IMR-90 (cell line): ENCODE results near the gene STK17B. TPM values are rescaled to one million over a fixed set of nuclear protein-coding genes. Genes with fewer than 3 reads are reported as not detected.

Experiments used
- ATAC-seq: fragments of 200-7000 bp; cut with Tn5 transposase; 2 replicates; pipeline ENCODE4 v1.9.1; 2020; ENCODE audit warnings: low read depth, mild to moderate bottlenecking, moderate library complexity
- BruUV-seq: library from RNA; stranded (reverse); fragments of 400-500 nt; replicated peaks from 2 replicates; lab custom pipeline; 2021; lab: Mats Ljungman, UMichigan
- CTCF ChIA-PET: fragments of 300-600 bp; formaldehyde crosslinking; extraction: SDS; loops from one replicate; lab custom pipeline; 2021; ENCODE audit warnings: antibody characterized with exemption; lab: Yijun Ruan, JAX
- POLR2A ChIA-PET: fragments of 300-600 bp; sonication (Branson Sonifier 250); formaldehyde crosslinking; loops from one replicate; lab custom pipeline; 2022; ENCODE audit warnings: antibody characterized with exemption; ENCODE audit not compliant: unreplicated experiment; lab: Charles Lee
- DNase-seq: peaks from one replicate; pipeline ENCODE4 v3.0.0; 2013
- H2AFZ ChIP-seq: replicated peaks from 2 replicates; pipeline ENCODE3; 2013; ENCODE audit warnings: low read length, mild to moderate bottlenecking; ENCODE audit not compliant: poor library complexity
- H2AK5ac ChIP-seq: 2 replicates; pipeline ENCODE4 v1.6.1; 2013; ENCODE audit warnings: low read depth, low read length, inconsistent platforms
- H2AK9ac ChIP-seq: replicated peaks from 2 replicates; pipeline ENCODE3; 2013; ENCODE audit warnings: mild to moderate bottlenecking, low read depth, low read length, moderate library complexity; ENCODE audit not compliant: poor library complexity
- H2BK120ac ChIP-seq: 2 replicates; pipeline ENCODE4 v1.6.1; 2013; ENCODE audit warnings: low read depth, low read length, inconsistent platforms
- H2BK15ac ChIP-seq: 3 replicates; pipeline ENCODE4 v1.6.1; 2013; ENCODE audit warnings: low read depth, low read length, inconsistent platforms
- H2BK20ac ChIP-seq: 2 replicates; pipeline ENCODE4 v1.6.1; 2013; ENCODE audit warnings: low read depth, mild to moderate bottlenecking, inconsistent platforms, low read length, moderate library complexity
- H2BK5ac ChIP-seq: 2 replicates; pipeline ENCODE4 v1.6.1; 2013; ENCODE audit warnings: mild to moderate bottlenecking, low read depth, low read length, inconsistent platforms; ENCODE audit not compliant: poor library complexity, severe bottlenecking
- H3K14ac ChIP-seq: replicated peaks from 2 replicates; pipeline ENCODE4 v1.6.1; 2013; ENCODE audit warnings: low read depth, low read length, inconsistent platforms
- H3K18ac ChIP-seq: 2 replicates; pipeline ENCODE4 v1.6.1; 2013; ENCODE audit warnings: low read depth, low read length, control low read depth
- H3K23ac ChIP-seq: 2 replicates; pipeline ENCODE4 v1.6.1; 2013; ENCODE audit warnings: low read depth, low read length, inconsistent platforms
- H3K27ac ChIP-seq: 2 replicates; pipeline ENCODE4 v1.5.1; 2013; ENCODE audit warnings: mild to moderate bottlenecking, control low read depth, low read length; ENCODE audit not compliant: insufficient read depth
- H3K27me3 ChIP-seq: 2 replicates; pipeline ENCODE4 v1.6.1; 2013; ENCODE audit warnings: low read length; ENCODE audit not compliant: control insufficient read depth, insufficient read depth
- H3K36me3 ChIP-seq: 2 replicates; pipeline ENCODE4 v1.6.1; 2013; ENCODE audit warnings: low read length, mixed read lengths; ENCODE audit not compliant: control insufficient read depth, insufficient read depth
- H3K4ac ChIP-seq: 2 replicates; pipeline ENCODE4 v1.6.1; 2013; ENCODE audit warnings: low read depth, low read length, inconsistent platforms
- H3K4me1 ChIP-seq: 2 replicates; pipeline ENCODE4 v1.6.1; 2013; ENCODE audit warnings: low read length, mixed read lengths; ENCODE audit not compliant: control insufficient read depth, insufficient read depth
- H3K4me2 ChIP-seq: 2 replicates; pipeline ENCODE4 v1.6.1; 2013; ENCODE audit warnings: low read depth, mild to moderate bottlenecking, control low read depth, low read length, moderate library complexity
- H3K4me3 ChIP-seq: 2 replicates; pipeline ENCODE4 v1.5.1; 2013; ENCODE audit warnings: low read depth, mild to moderate bottlenecking, control low read depth, low read length, moderate library complexity; ENCODE audit not compliant: insufficient read depth
- H3K56ac ChIP-seq: 2 replicates; pipeline ENCODE4 v1.6.1; 2013; ENCODE audit warnings: low read length, inconsistent platforms; ENCODE audit not compliant: insufficient read depth; ENCODE audit errors: extremely low read depth
- H3K79me1 ChIP-seq, 2 experiments: 2 replicates each; pipeline ENCODE4 v1.6.1; 2013; ENCODE audit warnings: low read length in 2 of 2, inconsistent platforms in 1 of 2, low read depth in 1 of 2
- H3K9ac ChIP-seq: 2 replicates; pipeline ENCODE4 v1.6.1; 2013; ENCODE audit warnings: low read depth, low read length, control low read depth
- H3K9me1 ChIP-seq: 2 replicates; pipeline ENCODE4 v1.6.1; 2013; ENCODE audit warnings: low read length, inconsistent platforms; ENCODE audit not compliant: insufficient read depth
- H3K9me3 ChIP-seq: 2 replicates; pipeline ENCODE4 v1.6.1; 2013; ENCODE audit warnings: low read length; ENCODE audit not compliant: control insufficient read depth, insufficient read depth
- H4K20me1 ChIP-seq: 2 replicates; pipeline ENCODE4 v1.6.1; 2013; ENCODE audit warnings: low read length, inconsistent platforms; ENCODE audit not compliant: insufficient read depth
- H4K5ac ChIP-seq: 2 replicates; pipeline ENCODE4 v1.6.1; 2013; ENCODE audit warnings: mild to moderate bottlenecking, low read depth, low read length, control low read depth
- H4K8ac ChIP-seq, 2 experiments: 2 replicates each; pipeline ENCODE4 v1.6.1; 2013; ENCODE audit warnings: low read depth in 2 of 2, low read length in 2 of 2, control low read depth in 1 of 2, inconsistent platforms in 1 of 2
- H4K91ac ChIP-seq: 2 replicates; pipeline ENCODE4 v1.6.1; 2013; ENCODE audit warnings: low read depth, low read length, inconsistent platforms; ENCODE audit not compliant: insufficient read depth
- BHLHE40 ChIP-seq: fragments of 150-350 bp; IDR thresholded peaks from 2 replicates; pipeline ENCODE4 v1.6.1; 2016; ENCODE audit warnings: mild to moderate bottlenecking, low read depth, low read length
- CEBPB ChIP-seq: IDR thresholded peaks from 2 replicates; pipeline ENCODE4 v1.6.1; 2012; ENCODE audit warnings: low read depth, low read length, improper control_type of control experiment
- CTCF ChIP-seq: conservative IDR thresholded peaks from 2 replicates; pipeline ENCODE4 v1.5.1; 2012; ENCODE audit warnings: mild to moderate bottlenecking, low read depth, low read length, improper control_type of control experiment
- ELK1 ChIP-seq: fragments of 150-350 bp; IDR thresholded peaks from 2 replicates; pipeline ENCODE4 v1.6.1; 2016; ENCODE audit warnings: low read depth, mild to moderate bottlenecking, low read length, moderate library complexity, borderline replicate concordance
- FOS ChIP-seq: fragments of 150-350 bp; IDR thresholded peaks from 2 replicates; pipeline ENCODE4 v1.6.1; 2016; ENCODE audit warnings: low read depth, low read length
- MAFK ChIP-seq: IDR thresholded peaks from 2 replicates; pipeline ENCODE4 v1.6.1; 2012; ENCODE audit warnings: low read depth, low read length, improper control_type of control experiment
- MAZ ChIP-seq: IDR thresholded peaks from 2 replicates; pipeline ENCODE4 v1.6.1; 2012; ENCODE audit warnings: low read depth, mild to moderate bottlenecking, low read length, improper control_type of control experiment, moderate library complexity, borderline replicate concordance
- NFE2L2 ChIP-seq: fragments of 150-350 bp; IDR thresholded peaks from 2 replicates; pipeline ENCODE4 v1.6.1; 2016; ENCODE audit warnings: low read depth, mild to moderate bottlenecking, low read length
- POLR2A ChIP-seq: IDR thresholded peaks from 2 replicates; pipeline ENCODE4 v1.6.1; 2012; ENCODE audit warnings: mild to moderate bottlenecking, low read depth, low read length
- RAD21 ChIP-seq: IDR thresholded peaks from 2 replicates; pipeline ENCODE4 v1.6.1; 2012; ENCODE audit warnings: low read length, improper control_type of control experiment
- RCOR1 ChIP-seq: IDR thresholded peaks from 2 replicates; pipeline ENCODE4 v1.6.1; 2012; ENCODE audit warnings: mild to moderate bottlenecking, low read length, improper control_type of control experiment; ENCODE audit not compliant: insufficient replicate concordance
- RFX5 ChIP-seq: IDR thresholded peaks from 2 replicates; pipeline ENCODE4 v1.8.0; 2012; ENCODE audit warnings: low read depth, mild to moderate bottlenecking, low read length, moderate library complexity
- SMC3 ChIP-seq: fragments of 150-350 bp; IDR thresholded peaks from 2 replicates; pipeline ENCODE4 v1.6.1; 2016; ENCODE audit warnings: low read depth, mild to moderate bottlenecking, antibody characterized with exemption, low read length, moderate library complexity
- USF2 ChIP-seq: fragments of 150-350 bp; IDR thresholded peaks from 2 replicates; pipeline ENCODE4 v1.6.1; 2017; ENCODE audit warnings: mild to moderate bottlenecking, antibody characterized with exemption, low read length, low read depth
- WGBS, 2 experiments: methylation state at CpG; one replicate each; pipeline versions ENCODE4 v1.1.5 to v1.1.7; 2013; ENCODE audit warnings: missing lambda C conversion rate in 2 of 2; ENCODE audit not compliant: insufficient read length in 1 of 2; ENCODE audit errors: extremely low coverage in 2 of 2; 5-methylcytosine and 5-hydroxymethylcytosine counted together
- dilution Hi-C: fragments of 300-500 bp; cut with HindIII; formaldehyde crosslinking; loops from one replicate; pipeline ENCODE4 v1.14.3; 2018; ENCODE audit warnings: low sequenced_read_pairs; ENCODE audit not compliant: unreplicated experiment
- in situ Hi-C: fragments of 300-500 bp; cut with MboI; formaldehyde crosslinking; loops from 3 replicates; pipeline ENCODE4 v1.14.3; 2019; ENCODE audit warnings: low sequenced_read_pairs, inconsistent platforms, mixed read lengths
- intact Hi-C: fragments of 100-400 bp; cut with micrococcal nuclease; formaldehyde crosslinking; loops from 2 replicates; pipeline ENCODE4 v1.10.0; 2022
- polyA plus RNA-seq, 3 experiments: library from polyadenylated mRNA; depleted of rRNA; stranded (reverse); fragments of >200 nt; gene quantifications; 2 replicates each; pipeline ENCODE4 v1.2.3, GENCODE V29; 2012; ENCODE audit warnings: low replicate concordance in 1 of 3
- total RNA-seq: library from RNA; depleted of rRNA; stranded (reverse); fragments of >200 nt; gene quantifications from 2 replicates; pipeline ENCODE4 v1.2.3, GENCODE V29; 2012

Gene STK17B
- total and polyA plus RNA-seq, 2 of the 4 experiments (the other 2 are of a cell fraction) = 7.5 to 48.9 TPM

- H4K5ac ChIP-seq = no peak overlapping the region
- no TSS peak for BruUV-seq
- H3K14ac ChIP-seq = no peak overlapping the region
- no peak overlapping the region for H4K91ac ChIP-seq
- peak overlapping the region; percentile 78 for H2AK9ac ChIP-seq
- dilution Hi-C loops = no loop called here
- H2BK120ac ChIP-seq = no peak overlapping the region
- H3K4me1 ChIP-seq = no peaks in the 10 kb centered on the region
- no peak overlapping the region for H2BK15ac ChIP-seq
- ATAC-seq (0 out of 2 replicates have a peak, but pooled peaks have one; percentile 11), DNase-seq (peak; percentile 44)
- no peak overlapping the region for H3K18ac ChIP-seq
- H3K27ac ChIP-seq = no peak overlapping the region
- no peaks in the 10 kb centered on the region for H3K27me3 ChIP-seq
- no peak overlapping the region for H2BK5ac ChIP-seq
- no peak overlapping the region for H2AK5ac ChIP-seq
- no peak overlapping the region for H2AFZ ChIP-seq
- no peak overlapping the region for H4K8ac ChIP-seq
- CTCF ChIA-PET = interaction anchor here (1.3 kb wide), 1 partner anchor 30 kb away, joined by 3 read pairs; no protein-coding TSS in a partner anchor
- no peak overlapping the region for H3K4ac ChIP-seq
- no peak overlapping the region for H3K9ac ChIP-seq
- H4K20me1 ChIP-seq = no peaks in the 10 kb centered on the region
- H3K4me3 ChIP-seq = no peak overlapping the region
- no peak overlapping the region for H3K4me2 ChIP-seq
- H3K9me1 ChIP-seq = no peaks in the 10 kb centered on the region
- TF ChIP-seq USF2 (no peak), RFX5 (no peak), CTCF (peak; percentile 44), RCOR1 (no peak), MAZ (no peak), FOS (no peak), BHLHE40 (no peak), SMC3 (peak; percentile 53), MAFK (no peak), RAD21 (peak; percentile 63), CEBPB (no peak), ELK1 (no peak), POLR2A (no peak), NFE2L2 (no peak)
- intact Hi-C loops = loop anchor here (5.0 kb wide), 1 partner anchor 206 kb away; no protein-coding TSS in a partner anchor
- H2BK20ac ChIP-seq = no peak overlapping the region
- H3K9me3 ChIP-seq = peaks cover 34% of the 10 kb centered on the region
- no peak overlapping the region for H3K23ac ChIP-seq
- in situ Hi-C loops = no loop called here
- WGBS, 2 experiments = no CpG with 5 or more reads among the region's 7 CpGs
- H3K36me3 ChIP-seq = peaks cover 19% of the 10 kb centered on the region
- H3K79me1 ChIP-seq = peaks cover 0 to 3% of the 10 kb centered on the region in 2 experiments; a peak in 1 of 4 replicates
- POLR2A ChIA-PET = no interaction called here
- H3K56ac ChIP-seq = no peak overlapping the region
These were observed 39.9 kb downstream of the STK17B start for GRCh38 chr2:196131384-196131937.
